AG08395 (cell line): ENCODE measurements around the gene MS4A4E.
"Not testable (repeated sequence)": the region's sequence is repeated elsewhere in the genome, so short reads cannot be mapped to it uniquely, and the experiment has no call there.

ENCODE experiments used
- DNase-seq: peaks from one replicate; pipeline ENCODE4 v3.0.0; 2012; ENCODE audit warnings: mixed read lengths, low spot score

MS4A4E gene

DNA sequence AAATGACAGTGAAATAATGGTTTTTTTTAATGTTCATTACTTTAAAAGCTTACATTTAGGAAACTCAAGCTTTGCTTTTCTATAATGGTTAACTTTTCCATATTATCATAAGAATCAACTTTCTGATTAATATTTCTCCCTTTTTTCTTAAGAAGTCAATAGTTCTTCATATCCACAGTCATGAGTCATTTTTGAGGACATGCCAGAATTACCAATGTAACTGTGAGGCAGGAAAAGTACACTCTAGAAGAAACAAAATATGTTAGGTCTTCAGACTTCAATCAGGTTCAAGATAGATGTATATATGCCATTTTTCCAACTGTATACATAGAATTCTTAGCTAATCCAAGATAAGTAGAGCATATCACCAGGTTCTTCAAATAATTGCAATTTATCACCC lies 70.9 kb downstream of the MS4A4E start:
- no peak for DNase-seq

DNA sequence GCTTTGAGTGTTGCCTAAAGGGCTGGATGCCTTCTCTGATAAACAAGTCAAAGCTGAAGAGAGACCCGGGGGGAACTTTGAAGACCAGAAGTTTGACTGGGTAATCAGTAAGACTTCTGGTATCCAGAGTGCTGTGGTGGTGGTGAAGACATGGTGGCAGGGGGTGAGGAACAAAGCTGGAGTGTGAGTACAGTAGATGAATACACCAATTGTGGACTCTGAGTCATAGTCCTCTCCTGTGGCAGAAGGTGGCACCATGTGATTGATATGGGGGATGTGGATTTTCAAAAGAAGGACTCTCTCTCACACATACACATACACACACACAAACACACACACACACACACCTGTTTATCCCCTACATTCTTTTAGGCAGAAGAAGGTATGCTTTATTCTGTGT lies 72.4 kb downstream of the MS4A4E start:
- no peak for DNase-seq

DNA sequence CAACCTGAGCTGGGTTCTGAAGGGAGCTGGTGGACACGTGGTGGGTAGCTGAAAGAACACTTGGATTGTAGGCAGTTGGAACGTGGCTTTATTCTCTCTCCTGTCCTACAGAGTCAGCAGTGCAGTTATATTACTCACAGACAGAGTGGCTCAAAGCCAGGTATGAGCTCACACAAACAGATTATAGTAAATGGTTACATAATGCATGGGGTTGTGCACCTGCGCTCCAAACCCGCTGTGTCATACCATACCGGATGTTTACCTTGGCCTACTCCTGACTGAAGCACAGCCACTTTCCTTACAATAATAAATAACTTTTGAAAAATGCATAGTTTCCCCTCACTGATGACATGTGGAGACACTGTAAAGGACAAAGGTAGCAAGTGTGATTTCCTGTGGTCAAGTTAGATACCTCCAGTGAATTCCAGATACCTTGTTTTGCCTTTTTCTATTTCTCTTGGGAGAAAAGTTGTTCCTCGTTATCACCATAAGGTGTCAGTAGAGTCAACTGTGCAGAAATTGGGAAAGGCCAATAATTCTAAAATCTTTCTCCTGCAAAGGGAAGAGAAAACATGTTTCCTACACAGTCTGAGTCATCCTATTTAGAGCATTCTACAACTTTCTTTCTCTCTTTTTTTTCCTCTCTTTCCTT lies 73.5 kb downstream of the MS4A4E start:
- DNase-seq, result no peak

DNA sequence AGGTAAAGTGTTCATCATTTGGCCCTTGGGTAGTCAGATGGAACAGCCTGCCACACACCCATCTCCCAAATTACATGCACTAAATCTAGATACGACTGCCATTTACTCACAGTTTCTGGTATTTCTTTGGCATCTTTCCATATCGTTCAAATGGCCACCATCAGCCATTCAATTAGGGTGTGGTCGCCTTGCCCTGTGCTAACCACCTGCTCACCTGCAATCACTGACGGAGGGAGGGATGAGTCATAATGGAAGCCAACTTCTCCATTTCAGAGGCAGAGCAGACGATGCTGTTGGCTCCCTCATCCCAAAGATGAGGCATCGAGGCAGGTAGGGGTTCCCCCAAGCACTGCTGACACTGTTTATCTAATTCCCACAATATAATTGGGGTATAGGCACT lies 74.6 kb downstream of the MS4A4E start:
- no peak for DNase-seq

DNA sequence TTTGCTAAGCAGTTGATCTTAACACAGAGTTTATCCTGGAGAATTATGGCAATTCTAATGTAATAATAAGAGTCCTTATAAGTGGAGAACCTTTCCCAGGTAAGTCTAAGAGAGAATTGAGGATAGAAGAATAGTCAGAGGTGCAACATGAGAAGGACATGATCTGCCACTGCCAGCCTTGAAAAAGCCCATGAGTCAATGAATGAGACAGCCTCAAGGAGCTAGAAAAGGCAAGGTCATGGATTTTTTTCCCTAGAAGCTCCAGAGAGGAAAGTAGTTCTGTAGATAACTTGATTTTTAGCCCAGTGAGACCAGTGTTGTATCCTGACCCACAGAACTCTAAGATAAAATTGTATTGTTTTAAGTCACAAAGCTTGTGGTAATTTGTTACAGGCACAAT lies 77.0 kb downstream of the MS4A4E start:
- no peak for DNase-seq

DNA sequence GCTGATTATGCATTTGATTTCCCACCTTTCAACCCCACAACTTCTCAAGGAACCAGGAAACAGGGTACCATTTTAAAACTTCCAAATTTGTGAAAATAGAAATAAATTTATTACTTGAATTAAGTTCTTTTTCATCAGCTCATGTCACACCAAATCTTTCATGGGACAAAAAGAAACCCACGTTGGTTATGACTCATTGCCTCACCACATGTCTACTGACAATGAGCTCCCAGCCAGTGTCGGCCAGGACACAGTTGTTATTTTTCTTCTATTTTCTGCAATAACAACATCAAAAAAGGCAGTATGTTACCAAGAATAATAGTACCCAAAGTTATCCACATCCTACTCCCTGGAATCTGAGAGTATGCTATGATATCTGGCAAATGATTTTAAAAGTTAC lies 77.4 kb downstream of the MS4A4E start:
- DNase-seq, result no peak

DNA sequence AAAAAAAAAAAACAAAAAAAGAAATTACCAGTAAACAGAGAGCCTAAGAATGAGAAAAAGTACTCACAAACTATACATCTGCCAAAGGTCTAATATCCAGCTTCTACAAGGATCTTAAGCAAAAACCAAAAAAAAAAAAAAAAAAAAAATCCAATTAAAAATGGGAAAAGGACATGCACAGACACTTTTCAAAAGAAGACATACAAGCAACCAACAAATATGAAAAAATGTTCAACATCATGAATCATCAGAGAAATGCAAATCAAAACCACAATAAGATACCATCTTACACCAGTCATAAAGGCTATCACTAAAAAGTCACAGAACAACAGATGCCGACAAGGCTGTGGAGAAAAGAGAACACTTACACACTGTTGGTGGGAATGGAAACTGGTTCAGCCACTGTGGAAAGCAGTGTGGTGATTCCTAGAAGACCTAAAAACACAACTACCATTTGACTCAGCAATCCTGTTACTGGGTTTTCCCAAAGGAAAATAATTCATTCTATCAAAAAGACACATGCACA lies 78.3 kb downstream of the MS4A4E start:
- DNase-seq, result no peak

DNA sequence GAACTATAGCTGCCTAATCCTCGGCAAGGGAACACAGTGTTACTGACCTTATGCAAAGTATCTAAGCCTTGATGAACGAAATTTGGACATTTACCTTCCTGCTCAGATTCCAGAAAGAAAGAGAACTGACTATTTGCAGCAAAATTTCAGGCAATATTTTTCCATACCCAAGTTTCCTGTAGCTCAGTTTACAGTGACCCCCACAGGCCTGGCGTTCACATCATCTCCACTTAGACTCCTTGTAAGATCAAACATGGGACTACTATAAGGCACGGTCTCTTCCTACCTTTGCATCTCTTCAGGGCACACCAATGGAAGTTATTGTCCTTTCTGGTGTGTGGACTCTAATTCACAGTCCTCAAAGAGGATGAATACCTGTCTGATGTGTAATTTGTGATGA lies 81.2 kb downstream of the MS4A4E start:
- no peak for DNase-seq

DNA sequence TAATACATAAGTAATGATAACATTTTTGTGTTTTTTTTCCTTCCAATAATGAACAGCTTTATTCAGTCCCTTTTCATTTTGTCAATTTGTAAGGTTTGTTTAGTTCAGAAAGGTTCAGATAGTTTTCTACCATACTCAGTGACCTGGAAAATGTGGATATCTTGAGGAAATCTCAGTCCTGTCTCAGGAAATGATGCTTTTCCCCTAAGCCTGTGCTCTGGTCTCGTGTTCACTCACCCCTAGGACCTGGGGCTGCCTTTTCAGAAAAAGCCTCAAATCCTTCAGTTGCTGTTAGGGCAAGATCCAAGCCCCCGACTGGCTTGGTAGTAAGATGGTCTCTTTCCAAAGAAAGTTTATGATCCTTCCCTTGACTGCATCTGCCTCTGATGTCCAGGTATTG lies 81.8 kb downstream of the MS4A4E start:
- no peak for DNase-seq

DNA sequence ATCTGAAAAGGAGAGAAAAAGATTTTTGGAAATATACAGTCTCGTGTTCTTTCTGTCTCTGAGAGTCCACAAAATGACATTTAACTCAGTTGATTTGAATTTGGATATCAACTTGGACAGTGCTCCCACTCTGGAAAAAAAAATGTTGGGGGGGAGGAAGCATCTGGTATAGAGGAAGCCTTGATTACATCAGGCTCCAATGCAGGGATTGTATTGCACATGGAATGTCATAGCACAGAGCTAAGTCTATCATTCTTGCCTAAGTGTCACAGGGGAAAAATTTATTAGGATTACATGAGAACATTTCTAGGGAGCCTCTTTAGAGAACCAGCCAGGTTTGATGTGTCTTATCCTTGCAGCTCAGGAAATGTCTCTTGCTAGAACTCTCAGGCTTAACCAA lies 83.1 kb downstream of the MS4A4E start:
- DNase-seq, result no peak

DNA sequence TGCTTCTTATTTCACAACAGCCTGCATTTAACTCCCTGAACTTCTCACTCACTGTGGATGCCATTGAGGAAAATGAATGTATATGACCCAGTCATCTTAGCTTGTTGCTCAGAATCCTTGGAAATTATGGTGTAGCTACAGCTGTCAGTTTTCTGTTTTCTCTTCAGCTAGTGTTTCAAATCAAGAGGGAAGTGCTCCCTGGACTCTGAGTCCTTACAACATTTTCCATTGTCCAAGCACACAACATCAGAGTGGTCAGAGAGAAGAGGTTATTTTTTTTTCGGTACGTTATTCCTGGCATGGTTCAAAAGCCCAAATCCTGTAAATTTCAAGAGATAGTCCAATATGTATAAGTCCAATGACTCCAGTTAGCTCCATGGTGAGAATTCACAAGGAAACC lies 83.7 kb downstream of the MS4A4E start:
- DNase-seq, result no peak

DNA sequence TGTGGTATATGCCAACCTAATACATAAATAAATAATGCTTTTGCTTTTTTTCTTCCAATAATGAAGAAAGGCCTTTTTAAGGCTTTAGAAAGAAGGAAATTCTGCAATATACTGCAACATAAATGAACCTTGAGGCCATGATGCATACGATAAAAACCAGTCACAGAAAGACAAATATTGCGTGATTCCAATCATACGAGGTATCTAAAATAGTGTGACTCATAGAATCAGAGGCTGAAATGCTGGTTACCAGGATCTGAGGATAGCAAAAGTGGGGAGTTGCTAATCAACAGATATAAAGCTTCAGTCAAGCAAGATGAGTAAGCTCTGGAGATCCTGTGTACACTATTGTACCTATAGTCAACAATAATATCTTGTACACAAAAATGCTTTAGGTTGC lies 84.3 kb downstream of the MS4A4E start:
- no peak for DNase-seq

DNA sequence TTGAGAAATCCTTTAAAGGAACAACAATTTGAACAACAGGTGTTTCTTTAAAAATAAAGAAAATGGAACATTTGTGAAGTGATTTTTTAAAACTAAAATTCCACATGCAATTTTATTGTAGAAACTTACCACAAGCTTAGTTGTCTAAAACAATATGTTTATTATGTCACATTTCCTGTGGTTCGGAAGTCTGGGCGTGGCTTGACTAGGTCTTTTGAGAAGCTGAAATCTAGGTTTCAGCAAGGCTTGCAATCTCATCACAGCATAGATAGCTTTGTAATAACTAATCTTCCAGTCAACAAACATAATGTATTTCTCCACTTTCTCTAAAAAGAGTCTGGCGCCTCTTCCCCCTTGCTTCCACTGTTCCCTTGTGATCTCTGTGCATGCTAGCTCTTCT lies 87.0 kb downstream of the MS4A4E start:
- DNase-seq, result no peak

DNA sequence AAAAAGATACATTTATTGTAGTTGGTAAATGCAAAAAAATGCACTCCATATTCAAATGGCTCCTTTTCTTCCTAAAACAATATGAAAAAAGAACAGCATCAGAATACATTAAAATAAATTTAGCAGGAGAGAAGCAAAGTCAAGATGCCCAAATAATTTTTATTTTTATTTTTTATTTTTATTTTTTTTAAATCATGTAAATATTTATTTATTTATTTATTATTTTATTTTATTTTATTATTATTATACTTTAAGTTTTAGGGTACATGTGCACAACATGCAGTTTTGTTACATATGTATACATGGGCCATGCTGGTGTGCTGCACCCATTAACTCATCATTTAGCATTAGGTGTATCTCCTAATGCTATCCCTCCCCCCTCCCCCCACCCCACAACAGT lies 90.2 kb downstream of the MS4A4E start:
- not testable (repeated sequence) for DNase-seq

DNA sequence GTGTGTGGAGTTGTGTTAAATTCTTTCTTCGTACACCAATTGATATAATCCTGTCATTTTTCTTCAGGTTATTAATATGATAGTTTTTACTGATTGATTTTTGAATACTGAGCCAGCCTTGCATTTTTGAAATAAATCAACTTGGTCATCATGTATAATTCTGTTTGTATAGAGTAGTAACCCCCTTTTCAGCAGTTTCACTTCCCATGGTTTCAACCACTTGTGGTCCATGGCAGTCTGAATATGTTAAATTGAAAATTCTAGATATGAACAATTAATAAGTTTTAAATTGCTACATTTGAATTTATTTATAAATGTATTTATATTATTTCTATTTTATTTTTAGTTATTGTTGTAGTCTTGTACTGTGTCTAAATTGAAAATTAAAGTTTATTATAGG lies 92.7 kb downstream of the MS4A4E start:
- DNase-seq, result no peak
